H1 (cell line): ENCODE measurements around the gene ARHGEF2. TPM values are rescaled to one million over a fixed set of nuclear protein-coding genes. Genes with fewer than 3 reads are reported as not detected.

ENCODE experiments used
- CHD1 ChIP-seq: IDR thresholded peaks from 2 replicates; pipeline ENCODE4 v1.6.1; 2012; ENCODE audit warnings: low read depth, low read length, improper control_type of control experiment
- POLR2AphosphoS5 ChIP-seq: IDR thresholded peaks from 2 replicates; pipeline ENCODE4 v1.6.1; 2011; ENCODE audit warnings: low read depth, low read length
- polyA plus RNA-seq, 7 experiments: library from polyadenylated mRNA; depleted of rRNA in 3 of 7; stranded (reverse) in 5 of 7; unstranded in 2 of 7; fragments of >200 nt in 5 of 7; fragments of 200-250 nt in 2 of 7; gene quantifications; 1 replicate in 5 of 7; 2 replicates in 1 of 7; 4 replicates in 1 of 7; pipeline versions ENCODE4 v1.2.1 to v1.2.3, GENCODE V29; 2011 to 2013; ENCODE audit warnings: missing spikeins in 2 of 7, mixed read lengths in 2 of 7
- total RNA-seq: library from RNA; stranded (reverse); fragmentation: NEBNext Ultra II Directional; extraction: Animal tissue kit (Norgen Biotek cat#: 25700); gene quantifications from 2 replicates; pipeline ENCODE4 v1.2.1, GENCODE V29; 2021
- TF ChIP-seq, protein P1 (sequence below): IDR thresholded peaks from 2 replicates; pipeline ENCODE4 v1.6.1; 2011; ENCODE audit warnings: low read depth, mild to moderate bottlenecking, low read length; ENCODE audit not compliant: insufficient read depth

The ARHGEF2 gene
- total and polyA plus RNA-seq, 2 of the 8 experiments (the other 6 are each of a cell fraction or from before 2014, with no cell fraction given), result 42.7 to 80.5 TPM

GRCh38 chr1:155981266-155982088, 3.1 kb upstream of the ARHGEF2 start (continued):
- TF ChIP-seq, protein P1, sequence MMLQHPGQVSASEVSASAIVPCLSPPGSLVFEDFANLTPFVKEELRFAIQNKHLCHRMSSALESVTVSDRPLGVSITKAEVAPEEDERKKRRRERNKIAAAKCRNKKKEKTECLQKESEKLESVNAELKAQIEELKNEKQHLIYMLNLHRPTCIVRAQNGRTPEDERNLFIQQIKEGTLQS, result no peak
- no peak for TF ChIP-seq CHD1
- no peak for TF ChIP-seq POLR2AphosphoS5
